Cardiac muscle cell (in vitro differentiated cells and primary cell): Measurements from ENCODE around the gene HPS1. TPM values are rescaled to one million over a fixed set of nuclear protein-coding genes. Genes with fewer than 3 reads are reported as not detected.

Experiments
- DNase-seq, 2 donors: peaks; one replicate each; pipeline versions ENCODE4 v3.0.0 to v3.0.0-alpha.2; 2010 to 2017; ENCODE audit warnings: low read depth in 1 of 2, low spot score in 1 of 2
- H3K27ac ChIP-seq: fragments of 200-600 bp; sonication (generic); 2 replicates; pipeline ENCODE4 v1.5.1; 2016
- H3K27me3 ChIP-seq: fragments of 200-600 bp; sonication (generic); 2 replicates; pipeline ENCODE4 v1.6.0; 2016; ENCODE audit warnings: control low read depth
- H3K36me3 ChIP-seq: fragments of 200-600 bp; sonication (generic); 2 replicates; pipeline ENCODE4 v1.5.1; 2016; ENCODE audit warnings: control low read depth
- H3K4me1 ChIP-seq: fragments of 200-600 bp; sonication (generic); 2 replicates; pipeline ENCODE4 v1.8.1; 2017; ENCODE audit warnings: low read depth, mild to moderate bottlenecking, mixed run types
- H3K4me3 ChIP-seq: fragments of 200-600 bp; sonication (generic); 2 replicates; pipeline ENCODE4 v1.5.1; 2016; ENCODE audit warnings: mild to moderate bottlenecking
- H3K9me3 ChIP-seq: fragments of 200-600 bp; sonication (generic); 2 replicates; pipeline ENCODE4 v1.5.1; 2017; ENCODE audit warnings: low read depth, mild to moderate bottlenecking, control low read depth
- polyA plus RNA-seq: library from polyadenylated mRNA; unstranded; fragments of >200 nt; fragmentation: Nextera tagmentation; extraction: Ambion mirVana; gene quantifications from 2 replicates; pipeline ENCODE4 v1.2.1, GENCODE V29; 2016
- total RNA-seq: library from RNA; depleted of rRNA; stranded (reverse); fragments of >200 nt; gene quantifications from 2 replicates; pipeline ENCODE4 v1.2.3, GENCODE V29; 2016
- TF ChIP-seq, protein P1 (sequence below): IDR thresholded peaks from 2 replicates; pipeline ENCODE4 v1.5.1; 2012; ENCODE audit warnings: low read depth, mild to moderate bottlenecking, low read length

Gene HPS1
- total and polyA plus RNA-seq, 2 experiments from 2014 or later: 58.6 to 60.9 TPM

DNA sequence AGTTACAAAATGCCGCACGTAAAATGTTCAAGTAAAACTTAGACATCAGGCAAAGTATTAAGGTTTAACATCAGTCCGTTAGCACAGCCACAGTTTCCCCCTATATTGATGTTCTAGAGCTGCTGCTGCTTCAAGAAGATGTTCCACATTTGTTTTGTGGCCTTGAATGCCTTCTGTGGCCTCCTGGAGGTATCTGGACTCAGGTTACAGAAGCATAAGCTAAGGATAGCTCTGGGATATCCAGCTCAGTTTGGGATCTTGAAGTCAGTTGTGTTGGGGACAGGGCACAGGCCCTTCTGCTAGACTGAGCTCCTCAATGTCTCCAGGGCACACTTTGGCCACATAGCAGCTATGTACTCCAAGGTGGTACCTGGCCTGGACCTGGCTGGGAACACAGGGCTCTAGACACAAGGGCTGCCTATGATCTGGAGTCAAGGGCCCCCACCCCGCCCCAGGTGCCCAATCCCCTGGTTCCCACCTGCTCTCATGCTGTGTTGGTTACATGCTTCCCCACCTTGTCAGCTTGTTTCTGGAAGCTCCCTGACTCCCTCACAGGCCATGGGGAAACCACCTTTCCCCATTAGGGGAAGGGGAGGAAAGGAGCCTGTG is 36.5 kb downstream of the HPS1 start:
- TF ChIP-seq, protein P1, sequence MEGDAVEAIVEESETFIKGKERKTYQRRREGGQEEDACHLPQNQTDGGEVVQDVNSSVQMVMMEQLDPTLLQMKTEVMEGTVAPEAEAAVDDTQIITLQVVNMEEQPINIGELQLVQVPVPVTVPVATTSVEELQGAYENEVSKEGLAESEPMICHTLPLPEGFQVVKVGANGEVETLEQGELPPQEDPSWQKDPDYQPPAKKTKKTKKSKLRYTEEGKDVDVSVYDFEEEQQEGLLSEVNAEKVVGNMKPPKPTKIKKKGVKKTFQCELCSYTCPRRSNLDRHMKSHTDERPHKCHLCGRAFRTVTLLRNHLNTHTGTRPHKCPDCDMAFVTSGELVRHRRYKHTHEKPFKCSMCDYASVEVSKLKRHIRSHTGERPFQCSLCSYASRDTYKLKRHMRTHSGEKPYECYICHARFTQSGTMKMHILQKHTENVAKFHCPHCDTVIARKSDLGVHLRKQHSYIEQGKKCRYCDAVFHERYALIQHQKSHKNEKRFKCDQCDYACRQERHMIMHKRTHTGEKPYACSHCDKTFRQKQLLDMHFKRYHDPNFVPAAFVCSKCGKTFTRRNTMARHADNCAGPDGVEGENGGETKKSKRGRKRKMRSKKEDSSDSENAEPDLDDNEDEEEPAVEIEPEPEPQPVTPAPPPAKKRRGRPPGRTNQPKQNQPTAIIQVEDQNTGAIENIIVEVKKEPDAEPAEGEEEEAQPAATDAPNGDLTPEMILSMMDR: no peak
- H3K4me3 ChIP-seq: no peak overlapping the region
- DNase-seq: no peak
- peak overlapping the region; percentile 86 for H3K27ac ChIP-seq
- H3K4me1 ChIP-seq: peaks cover 41% of the 10 kb centered on the region
- H3K36me3 ChIP-seq: no peaks in the 10 kb centered on the region
- no peaks in the 10 kb centered on the region for H3K27me3 ChIP-seq
- H3K9me3 ChIP-seq: no peaks in the 10 kb centered on the region

DNA sequence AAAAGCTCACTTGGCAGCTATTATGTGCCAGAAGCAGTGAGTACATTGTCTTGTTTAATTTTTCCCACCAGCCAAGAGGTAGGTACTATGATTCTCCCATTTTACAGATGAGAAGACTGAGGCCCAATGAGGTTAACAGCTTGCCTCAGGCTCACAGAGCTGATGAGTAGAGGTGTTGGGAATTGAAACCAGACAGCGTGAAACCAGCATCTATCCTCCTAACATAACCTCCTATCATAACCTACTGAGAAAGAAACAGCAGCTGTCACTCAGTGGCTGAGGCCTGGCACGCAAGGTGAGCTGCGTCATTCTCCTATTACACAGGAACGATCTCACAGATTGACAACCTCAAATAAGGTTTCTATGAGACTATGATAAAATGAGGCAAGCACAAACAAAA is 37.9 kb downstream of the HPS1 start:
- no peak for DNase-seq
- no peaks in the 10 kb centered on the region for H3K36me3 ChIP-seq
- no peak overlapping the region for H3K4me3 ChIP-seq
- H3K9me3 ChIP-seq: no peaks in the 10 kb centered on the region
- H3K4me1 ChIP-seq: peaks cover 47% of the 10 kb centered on the region
- TF ChIP-seq, protein P1: no peak
- H3K27me3 ChIP-seq: no peaks in the 10 kb centered on the region
- H3K27ac ChIP-seq: peak overlapping the region; percentile 86

DNA sequence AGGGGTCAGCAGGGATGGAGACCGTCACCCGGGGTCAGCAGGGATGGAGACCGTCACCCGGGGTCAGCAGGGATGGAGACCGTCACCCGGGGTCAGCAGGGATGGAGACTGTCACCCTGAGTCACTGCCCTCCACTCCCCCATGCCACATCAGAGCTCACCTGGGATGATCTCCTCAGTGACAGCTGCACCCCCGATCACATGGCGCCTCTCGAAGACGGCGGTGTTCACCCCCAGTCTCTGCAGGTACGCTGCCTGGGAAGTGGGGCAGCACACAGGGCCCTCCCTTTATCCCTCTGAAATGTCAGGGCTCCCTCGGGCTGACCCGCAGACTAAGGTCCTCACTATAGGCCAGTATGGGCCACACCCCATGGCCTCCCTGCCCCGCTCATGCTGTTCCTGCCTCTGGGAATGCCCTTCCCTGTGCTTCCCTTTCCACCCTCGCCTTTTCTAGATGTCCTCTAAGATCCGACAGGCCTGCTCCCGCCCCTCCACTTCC is 38.9 kb downstream of the HPS1 start:
- Histone ChIP-seq H3K27me3 (no peaks in the 10 kb centered on the region), H3K36me3 (no peaks in the 10 kb centered on the region), H3K27ac (no peak overlapping the region), H3K4me1 (peaks cover 55% of the 10 kb centered on the region), H3K9me3 (no peaks in the 10 kb centered on the region), H3K4me3 (no peak overlapping the region)
- no peak for DNase-seq
- TF ChIP-seq, protein P1: no peak

DNA sequence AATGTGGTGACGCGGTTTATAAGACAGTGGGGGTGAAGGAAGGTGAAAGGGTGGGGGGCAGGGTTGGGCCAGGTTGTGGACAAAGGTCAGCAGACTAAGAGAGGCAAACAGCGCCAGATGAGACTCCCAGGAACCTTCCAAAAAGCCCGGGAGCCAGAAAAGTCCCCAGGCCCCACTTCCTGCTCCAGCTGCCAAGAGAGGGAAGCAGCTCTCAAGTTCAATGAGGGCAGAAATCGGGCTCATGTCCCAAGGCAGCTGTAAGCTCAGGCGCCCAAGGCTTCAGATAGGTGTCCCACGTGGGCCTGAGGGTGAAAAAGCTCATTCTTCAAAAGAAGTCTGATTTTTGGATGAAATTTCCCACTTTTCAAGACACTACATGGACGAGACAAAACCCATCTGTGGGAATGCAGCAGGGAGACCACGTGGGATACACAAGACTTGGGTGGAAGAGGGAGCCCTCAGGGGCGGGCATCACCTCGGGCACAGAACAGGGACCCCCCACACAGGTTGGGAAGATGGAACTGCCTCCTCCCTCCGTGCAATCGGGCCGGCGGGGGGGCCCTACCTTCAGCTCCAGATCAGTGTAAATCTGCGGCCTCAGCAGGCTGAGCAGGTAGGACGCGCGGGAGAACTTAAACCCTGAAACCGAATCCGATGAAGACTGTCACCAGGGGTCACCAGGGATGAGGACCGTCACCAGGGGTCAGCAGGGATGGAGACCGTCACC is 39.6 kb downstream of the HPS1 start:
- Histone ChIP-seq H3K27ac (no peak overlapping the region), H3K4me3 (no peak overlapping the region), H3K27me3 (no peaks in the 10 kb centered on the region), H3K36me3 (no peaks in the 10 kb centered on the region), H3K9me3 (no peaks in the 10 kb centered on the region), H3K4me1 (peaks cover 59% of the 10 kb centered on the region)
- no peak for DNase-seq
- TF ChIP-seq, protein P1: no peak

DNA sequence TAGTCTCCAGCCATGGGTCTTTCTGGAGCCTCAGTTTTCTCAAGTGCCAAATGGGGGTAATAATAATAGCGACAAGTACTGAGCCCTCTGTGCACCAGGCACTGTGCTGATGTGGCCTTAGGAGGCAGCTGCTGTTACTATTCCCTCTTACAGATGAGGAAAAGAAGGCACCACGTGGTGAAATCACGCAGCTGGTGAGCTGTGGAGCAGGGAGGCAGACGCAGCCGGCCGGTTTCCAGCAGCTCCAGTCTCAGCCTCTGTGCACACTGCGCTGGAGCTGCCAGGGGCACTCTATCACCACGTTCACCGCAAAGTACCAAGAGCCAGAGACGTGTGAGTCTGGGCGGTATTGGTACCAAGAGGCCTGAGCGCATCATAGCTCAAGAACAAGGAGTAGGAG is 41.3 kb downstream of the HPS1 start:
- peaks cover 54% of the 10 kb centered on the region for H3K4me1 ChIP-seq
- H3K4me3 ChIP-seq: no peak overlapping the region
- H3K27ac ChIP-seq: no peak overlapping the region
- no peaks in the 10 kb centered on the region for H3K9me3 ChIP-seq
- H3K36me3 ChIP-seq: no peaks in the 10 kb centered on the region
- DNase-seq: no peak
- TF ChIP-seq, protein P1: no peak
- H3K27me3 ChIP-seq: no peaks in the 10 kb centered on the region
